Vagina (tissue), 2 donors: ENCODE data around the gene MAB21L1.

Experiments used
- CTCF ChIP-seq, 3 experiments: fragments of 450-650 bp in 2 of 3; fragments of 200-600 bp in 1 of 3; sonication (generic) in 1 of 3; IDR thresholded peaks; one replicate each; pipeline ENCODE4 v1.5.1; 2017 to 2019; ENCODE audit warnings: antibody characterized with exemption in 3 of 3, mild to moderate bottlenecking in 2 of 3, moderate library complexity in 2 of 3
- POLR2A ChIP-seq, 2 donors: fragments of 450-650 bp; IDR thresholded peaks; one replicate each; pipeline ENCODE4 v1.6.1; 2017; ENCODE audit warnings: antibody characterized with exemption in 2 of 2, mild to moderate bottlenecking in 2 of 2, moderate library complexity in 2 of 2

- TF ChIP-seq CTCF (IDR thresholded peaks at IDR 0.05) (no peak), POLR2A (IDR thresholded peaks at IDR 0.05) (no peak)
Measured at GRCh38 chr13:35468195-35468594, 8.3 kb downstream of the MAB21L1 start.
